OCI-LY3 (cell line): ENCODE data around the gene RHOBTB3.

Experiments used
- H2AFZ ChIP-seq: fragments of 200-600, 300-600 bp; shearing (Covaris generic); 2 replicates; pipeline ENCODE4 v1.6.0; 2014; ENCODE audit warnings: antibody characterized with exemption, low read depth, low read length
- H3K27ac ChIP-seq: fragments of 200-600, 300-600 bp; sonication (generic); 2 replicates; pipeline ENCODE4 v1.5.1; 2014; ENCODE audit warnings: mild to moderate bottlenecking, low read length, moderate library complexity, mixed read lengths
- H3K27me3 ChIP-seq: fragments of 200-600, 300-600 bp; sonication (generic); 2 replicates; pipeline ENCODE4 v1.6.1; 2014; ENCODE audit warnings: low read depth, low read length, mixed read lengths
- H3K36me3 ChIP-seq: fragments of 200-600, 300-600 bp; sonication (generic); replicated peaks from 2 replicates; pipeline ENCODE3; 2014; ENCODE audit warnings: low read depth, low read length, mixed read lengths
- H3K4me1 ChIP-seq: fragments of 300-600, 200-600 bp; sonication (generic); 2 replicates; pipeline ENCODE4 v1.6.1; 2014; ENCODE audit warnings: low read length, mixed read lengths
- H3K4me2 ChIP-seq: fragments of 200-600, 300-600 bp; sonication (generic); 2 replicates; pipeline ENCODE4 v1.6.1; 2014; ENCODE audit warnings: low read length, mixed read lengths
- H3K4me3 ChIP-seq: fragments of 300-600, 200-600 bp; sonication (generic); 2 replicates; pipeline ENCODE4 v1.5.1; 2014; ENCODE audit warnings: antibody characterized with exemption, mild to moderate bottlenecking, low read length, moderate library complexity
- H3K79me2 ChIP-seq: fragments of 300-600, 200-600 bp; shearing (Covaris generic); 2 replicates; pipeline ENCODE4 v1.6.1; 2014; ENCODE audit warnings: mild to moderate bottlenecking, low read length, mixed read lengths
- H3K9ac ChIP-seq: fragments of 300-600, 200-600 bp; shearing (Covaris generic); 2 replicates; pipeline ENCODE4 v1.6.0; 2014; ENCODE audit warnings: mild to moderate bottlenecking, low read length, moderate library complexity
- H3K9me3 ChIP-seq: fragments of 200-600, 300-600 bp; shearing (Covaris generic); 2 replicates; pipeline ENCODE4 v1.6.1; 2014; ENCODE audit warnings: low read length, mixed read lengths; ENCODE audit not compliant: insufficient read depth
- H4K20me1 ChIP-seq: fragments of 200-600, 300-600 bp; sonication (generic); 2 replicates; pipeline ENCODE4 v1.6.1; 2016; ENCODE audit warnings: low read length, mixed read lengths; ENCODE audit not compliant: insufficient read depth
- EZH2phosphoT487 ChIP-seq: fragments of 200-600 bp; shearing (Covaris generic); IDR thresholded peaks from 2 replicates; pipeline ENCODE4 v1.6.1; 2018; ENCODE audit warnings: antibody characterized with exemption, mixed run types, low read depth
- TF ChIP-seq, protein P1 (sequence below): fragments of 200-600, 300-600 bp; sonication (generic); IDR thresholded peaks from 2 replicates; pipeline ENCODE4 v1.5.1; 2014; ENCODE audit warnings: antibody characterized with exemption, low read length, low read depth

RHOBTB3 gene

GRCh38 chr5:95759634-95760033 lies 28.5 kb downstream of the RHOBTB3 start:
- H3K4me2 ChIP-seq, result peak overlapping the region; percentile 89; the same call in 1 of the 2 replicates
- H3K4me1 ChIP-seq, result peaks cover 36% of the 10 kb centered on the region
- H3K27me3 ChIP-seq, result no peaks in the 10 kb centered on the region
- H3K9me3 ChIP-seq, result no peaks in the 10 kb centered on the region
- TF ChIP-seq, protein P1, sequence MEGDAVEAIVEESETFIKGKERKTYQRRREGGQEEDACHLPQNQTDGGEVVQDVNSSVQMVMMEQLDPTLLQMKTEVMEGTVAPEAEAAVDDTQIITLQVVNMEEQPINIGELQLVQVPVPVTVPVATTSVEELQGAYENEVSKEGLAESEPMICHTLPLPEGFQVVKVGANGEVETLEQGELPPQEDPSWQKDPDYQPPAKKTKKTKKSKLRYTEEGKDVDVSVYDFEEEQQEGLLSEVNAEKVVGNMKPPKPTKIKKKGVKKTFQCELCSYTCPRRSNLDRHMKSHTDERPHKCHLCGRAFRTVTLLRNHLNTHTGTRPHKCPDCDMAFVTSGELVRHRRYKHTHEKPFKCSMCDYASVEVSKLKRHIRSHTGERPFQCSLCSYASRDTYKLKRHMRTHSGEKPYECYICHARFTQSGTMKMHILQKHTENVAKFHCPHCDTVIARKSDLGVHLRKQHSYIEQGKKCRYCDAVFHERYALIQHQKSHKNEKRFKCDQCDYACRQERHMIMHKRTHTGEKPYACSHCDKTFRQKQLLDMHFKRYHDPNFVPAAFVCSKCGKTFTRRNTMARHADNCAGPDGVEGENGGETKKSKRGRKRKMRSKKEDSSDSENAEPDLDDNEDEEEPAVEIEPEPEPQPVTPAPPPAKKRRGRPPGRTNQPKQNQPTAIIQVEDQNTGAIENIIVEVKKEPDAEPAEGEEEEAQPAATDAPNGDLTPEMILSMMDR, result no peak
- no peak for TF ChIP-seq EZH2phosphoT487
- H2AFZ ChIP-seq, result no peak overlapping the region
- no peaks in the 10 kb centered on the region for H4K20me1 ChIP-seq
- no peaks in the 10 kb centered on the region for H3K36me3 ChIP-seq
- no peak overlapping the region for H3K27ac ChIP-seq
- H3K79me2 ChIP-seq, result no peaks in the 10 kb centered on the region
- H3K4me3 ChIP-seq, result no peak overlapping the region
- no peak overlapping the region for H3K9ac ChIP-seq

DNA sequence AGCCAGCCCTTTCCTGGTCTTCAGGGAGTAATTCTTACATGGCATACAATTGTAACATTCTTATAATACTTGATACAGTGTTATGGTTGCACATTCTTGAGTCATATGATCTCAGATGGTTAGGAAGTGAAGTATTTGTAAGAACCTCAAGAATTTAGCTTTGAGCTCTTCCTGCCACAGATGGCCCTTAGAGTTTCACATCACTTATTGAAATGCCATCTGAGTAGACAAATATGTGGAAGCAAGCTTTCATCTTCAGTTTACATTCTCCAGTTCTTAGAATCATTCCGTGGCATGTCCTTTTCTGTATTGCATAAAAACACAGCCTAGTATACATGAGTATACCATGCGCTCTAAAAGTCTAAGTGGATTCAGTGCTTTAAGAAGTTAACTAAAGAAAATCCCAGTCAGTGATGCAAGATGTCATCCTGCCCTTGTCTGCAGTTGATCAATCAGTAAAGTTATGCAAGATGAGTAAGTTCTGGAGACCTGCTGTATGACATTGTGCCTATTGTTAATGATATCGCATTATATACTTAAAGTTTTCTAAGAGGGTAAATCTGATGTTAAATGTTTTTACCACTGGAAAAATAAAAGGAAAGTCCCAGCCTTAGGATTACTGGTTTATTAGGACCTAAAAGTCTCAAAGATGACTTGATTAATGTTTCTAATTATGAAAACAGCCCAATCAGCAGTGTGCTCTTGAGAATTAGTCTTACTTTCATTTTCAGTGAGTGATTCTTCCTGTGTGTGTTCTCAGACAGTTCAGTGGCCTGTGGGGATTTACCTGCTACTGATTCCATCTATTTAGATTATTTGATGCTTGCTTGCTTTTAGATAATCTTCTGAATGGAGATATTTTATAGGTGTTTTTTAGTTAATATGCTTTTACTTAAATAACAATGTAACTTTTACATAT lies 29.4 kb downstream of the RHOBTB3 start:
- H3K4me1 ChIP-seq, result peaks cover 36% of the 10 kb centered on the region
- H3K9me3 ChIP-seq, result no peaks in the 10 kb centered on the region
- no peaks in the 10 kb centered on the region for H3K79me2 ChIP-seq
- TF ChIP-seq, protein P1, result no peak
- TF ChIP-seq EZH2phosphoT487, result no peak
- no peaks in the 10 kb centered on the region for H3K36me3 ChIP-seq
- peak overlapping the region; percentile 59 for H3K9ac ChIP-seq
- H4K20me1 ChIP-seq, result no peaks in the 10 kb centered on the region
- H2AFZ ChIP-seq, result no peak overlapping the region
- no peaks in the 10 kb centered on the region for H3K27me3 ChIP-seq
- H3K4me3 ChIP-seq, result peak overlapping the region; percentile 74
- peak overlapping the region; percentile 89 for H3K4me2 ChIP-seq
- H3K27ac ChIP-seq, result peak overlapping the region; percentile 85

DNA sequence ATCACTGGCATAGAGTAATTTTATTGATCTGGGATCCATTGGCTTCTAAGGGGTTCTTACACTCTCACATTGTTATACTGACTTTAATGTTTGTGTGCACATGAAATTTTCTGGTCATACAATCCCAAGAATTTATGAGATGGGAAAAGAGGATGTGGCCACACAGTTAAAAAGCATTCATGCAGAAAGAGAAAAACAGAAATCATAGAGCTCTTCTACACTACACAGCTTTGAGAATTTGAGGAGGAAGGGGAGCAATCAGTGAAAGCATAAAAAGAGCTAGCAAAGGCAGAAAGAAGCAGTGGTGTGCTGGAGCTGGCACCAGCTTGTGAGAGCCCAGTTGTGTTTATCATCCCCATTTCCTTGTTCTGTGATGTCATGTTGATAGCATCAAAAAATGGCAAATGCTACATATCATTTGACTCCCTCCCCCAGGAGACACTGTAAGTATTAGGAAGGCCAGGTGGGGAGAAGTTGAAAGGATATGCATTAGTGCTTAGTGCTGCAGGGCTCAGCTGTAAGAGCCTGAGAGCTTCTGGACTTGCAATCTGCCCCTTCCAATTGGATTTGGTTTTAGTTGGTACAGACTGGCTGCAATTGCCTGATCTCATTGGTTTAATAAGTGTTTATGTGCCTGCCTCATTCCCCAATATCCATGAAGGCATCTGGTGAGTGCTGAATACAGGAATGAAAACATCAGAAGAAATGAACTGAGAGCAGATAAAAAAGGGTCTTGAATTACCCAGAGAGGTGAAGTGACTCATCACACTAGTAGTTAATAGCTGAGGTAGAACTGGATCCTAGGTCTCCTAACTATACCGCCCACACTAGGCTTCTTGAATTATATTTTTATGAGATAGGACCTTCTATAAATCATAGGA lies 30.9 kb downstream of the RHOBTB3 start:
- Histone ChIP-seq H3K4me3 (no peak overlapping the region), H3K36me3 (no peaks in the 10 kb centered on the region), H2AFZ (no peak overlapping the region), H3K9me3 (no peaks in the 10 kb centered on the region), H3K9ac (no peak overlapping the region), H3K27ac (no peak overlapping the region), H3K4me1 (peaks cover 36% of the 10 kb centered on the region), H3K79me2 (no peaks in the 10 kb centered on the region), H3K27me3 (no peaks in the 10 kb centered on the region), H3K4me2 (peak overlapping the region; percentile 12; the same call in 1 of the 2 replicates), H4K20me1 (no peaks in the 10 kb centered on the region)
- TF ChIP-seq EZH2phosphoT487, result no peak
- TF ChIP-seq, protein P1, result no peak

DNA sequence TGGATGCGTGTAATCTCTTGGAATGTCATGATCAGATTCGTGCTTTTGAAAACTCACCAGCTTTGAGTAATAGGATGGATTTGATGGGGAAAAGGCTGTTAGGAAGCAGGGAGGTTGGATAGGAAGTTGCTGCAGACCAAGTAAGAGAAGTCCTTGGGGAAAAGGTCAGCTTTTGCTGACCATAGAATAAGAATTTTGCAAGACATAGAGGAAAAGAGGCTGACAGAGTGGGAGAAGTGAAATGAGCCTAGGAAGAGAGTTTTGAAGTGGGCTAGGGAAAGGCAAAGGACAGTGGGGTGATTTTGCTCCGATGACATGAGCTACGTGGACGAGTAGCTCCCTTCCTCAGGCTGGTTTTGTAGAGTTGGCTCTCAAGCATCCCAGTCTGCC lies 31.5 kb downstream of the RHOBTB3 start:
- TF ChIP-seq EZH2phosphoT487, result no peak
- TF ChIP-seq, protein P1, result no peak
- Histone ChIP-seq H2AFZ (no peak overlapping the region), H3K79me2 (no peaks in the 10 kb centered on the region), H3K9me3 (no peaks in the 10 kb centered on the region), H3K27me3 (no peaks in the 10 kb centered on the region), H4K20me1 (no peaks in the 10 kb centered on the region), H3K27ac (no peak overlapping the region), H3K4me3 (no peak overlapping the region), H3K4me2 (no peak overlapping the region), H3K36me3 (no peaks in the 10 kb centered on the region), H3K4me1 (peaks cover 36% of the 10 kb centered on the region), H3K9ac (no peak overlapping the region)
